ENCODE measurements around the gene TEC.

- TF ChIP-seq POLR2AphosphoS5 (IDR thresholded peaks at IDR 0.05), result no peak
- TF ChIP-seq CTCF (IDR thresholded peaks at IDR 0.05; ENCODE audit: poor library complexity, severe bottlenecking), result no peak
- no peak for TF ChIP-seq REST (IDR thresholded peaks at IDR 0.05; ENCODE audit: borderline replicate concordance)
- TF ChIP-seq EZH2 (IDR thresholded peaks at IDR 0.05; ENCODE audit: borderline replicate concordance, insufficient read depth, low read length, poor library complexity, severe bottlenecking), result no peak
Observed at GRCh38 chr4:48175328-48175727, 94.3 kb downstream of the TEC start.
